Neural progenitor cell (in vitro differentiated cells): ENCODE measurements around the gene PKHD1. TPM values are rescaled to one million over a fixed set of nuclear protein-coding genes. Genes with fewer than 3 reads are reported as not detected.
A peak's percentile ranks its signal among the peaks of the same experiment; 100 is the strongest.

Experiments
- DNase-seq: peaks from one replicate; pipeline ENCODE4 v3.0.0-alpha.2; 2016; ENCODE audit warnings: low spot score
- H2AFZ ChIP-seq: fragments of 200-600 bp; sonication (generic); replicated peaks from 2 replicates; pipeline ENCODE4 v1.6.1; 2016; ENCODE audit warnings: antibody characterized with exemption
- H3F3A ChIP-seq: fragments of 200-600 bp; sonication (generic); 2 replicates; pipeline ENCODE4 v1.6.1; 2016; ENCODE audit warnings: antibody characterized with exemption, low read depth
- H3K27ac ChIP-seq: fragments of 200-600 bp; sonication (generic); 2 replicates; pipeline ENCODE4 v1.5.1; 2016; ENCODE audit warnings: mild to moderate bottlenecking
- H3K27me3 ChIP-seq: fragments of 200-600 bp; sonication (generic); 2 replicates; pipeline ENCODE4 v1.6.1; 2016; ENCODE audit warnings: mild to moderate bottlenecking, moderate library complexity
- H3K36me3 ChIP-seq: fragments of 200-600 bp; sonication (generic); 2 replicates; pipeline ENCODE4 v1.5.1; 2016
- H3K4me1 ChIP-seq: fragments of 200-600 bp; sonication (generic); 2 replicates; pipeline ENCODE4 v1.6.1; 2016; ENCODE audit warnings: mixed run types
- H3K4me2 ChIP-seq: fragments of 200-600 bp; sonication (generic); 2 replicates; pipeline ENCODE4 v1.6.1; 2016
- H3K4me3 ChIP-seq: fragments of 200-600 bp; sonication (generic); 2 replicates; pipeline ENCODE4 v1.5.1; 2016
- H3K79me2 ChIP-seq: fragments of 200-600 bp; sonication (generic); 2 replicates; pipeline ENCODE4 v1.6.1; 2016; ENCODE audit warnings: low read depth
- H3K9ac ChIP-seq: fragments of 200-600 bp; sonication (generic); 2 replicates; pipeline ENCODE4 v1.6.1; 2016
- H3K9me3 ChIP-seq: fragments of 200-600 bp; sonication (generic); 2 replicates; pipeline ENCODE4 v1.5.1; 2016; ENCODE audit warnings: low read depth
- H4K20me1 ChIP-seq: fragments of 200-600 bp; sonication (generic); 2 replicates; pipeline ENCODE4 v1.6.1; 2016; ENCODE audit warnings: low read depth
- H3K27ac Mint-ChIP-seq: 3 replicates; pipeline ENCODE4 v1.8.0; 2021; ENCODE audit warnings: mixed read lengths
- H3K27me3 Mint-ChIP-seq: 2 replicates; pipeline ENCODE4 v1.8.0; 2022; ENCODE audit warnings: low read depth, mild to moderate bottlenecking, inconsistent platforms, moderate library complexity, mixed read lengths; ENCODE audit not compliant: insufficient read depth
- H3K36me3 Mint-ChIP-seq: 3 replicates; pipeline ENCODE4 v1.8.0; 2021; ENCODE audit warnings: mixed read lengths
- H3K4me1 Mint-ChIP-seq: 3 replicates; pipeline ENCODE4 v1.8.0; 2021; ENCODE audit warnings: mixed read lengths
- H3K4me3 Mint-ChIP-seq: 3 replicates; pipeline ENCODE4 v1.8.0; 2021; ENCODE audit warnings: mild to moderate bottlenecking, moderate library complexity, mixed read lengths
- H3K9me3 Mint-ChIP-seq: 3 replicates; pipeline ENCODE4 v1.8.0; 2020; ENCODE audit warnings: mixed read lengths
- EZH2 ChIP-seq: fragments of 200-600 bp; sonication (generic); IDR thresholded peaks from 2 replicates; pipeline ENCODE4 v1.6.1; 2017; ENCODE audit warnings: antibody characterized with exemption, mild to moderate bottlenecking, moderate library complexity
- EZH2phosphoT487 ChIP-seq: fragments of 200-600 bp; sonication (generic); IDR thresholded peaks from 2 replicates; pipeline ENCODE4 v1.6.1; 2017; ENCODE audit warnings: antibody characterized with exemption
- total RNA-seq: library from RNA; depleted of rRNA; stranded (reverse); fragments of >200 nt; gene quantifications from 2 replicates; pipeline ENCODE4 v1.2.3, GENCODE V29; 2015; ENCODE audit warnings: low replicate concordance
- TF ChIP-seq, protein P1 (sequence below): fragments of 200-600 bp; sonication (generic); IDR thresholded peaks from 2 replicates; pipeline ENCODE4 v1.5.1; 2017; ENCODE audit warnings: antibody characterized with exemption, mild to moderate bottlenecking

The PKHD1 gene
- total RNA-seq, 1 donor from 2014 or later, result 0.04 TPM

DNA sequence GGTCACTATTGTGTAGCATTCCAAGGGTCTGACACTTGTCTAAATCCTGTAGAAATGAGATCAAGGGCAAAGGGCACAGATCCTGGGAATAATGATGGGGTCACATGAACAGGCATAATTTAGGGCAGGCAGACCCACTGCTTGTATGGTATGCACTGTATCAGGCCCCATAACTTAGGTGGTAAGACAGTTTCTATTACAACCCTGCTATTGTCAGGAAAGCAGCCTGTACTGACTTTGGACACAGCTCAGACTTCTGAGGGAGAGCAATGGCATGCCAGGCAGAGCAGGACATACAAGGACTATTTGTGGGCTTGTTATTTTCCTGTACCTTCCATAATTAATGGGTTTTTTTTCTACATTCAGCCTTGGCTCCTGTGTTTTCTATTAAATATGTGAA lies 286.8 kb downstream of the PKHD1 start:
- H3K27me3 Mint-ChIP-seq, result peaks cover 8% of the 10 kb centered on the region
- peaks cover 14% of the 10 kb centered on the region for H3K36me3 Mint-ChIP-seq
- no peak overlapping the region for H3K9ac ChIP-seq
- H3K27me3 ChIP-seq, result no peaks in the 10 kb centered on the region
- H3K4me2 ChIP-seq, result no peak overlapping the region
- H3F3A ChIP-seq, result no peaks in the 10 kb centered on the region
- no peaks in the 10 kb centered on the region for H3K9me3 ChIP-seq
- peaks cover 26% of the 10 kb centered on the region for H3K9me3 Mint-ChIP-seq
- no peak for TF ChIP-seq EZH2
- no peak for TF ChIP-seq EZH2phosphoT487
- TF ChIP-seq, protein P1, sequence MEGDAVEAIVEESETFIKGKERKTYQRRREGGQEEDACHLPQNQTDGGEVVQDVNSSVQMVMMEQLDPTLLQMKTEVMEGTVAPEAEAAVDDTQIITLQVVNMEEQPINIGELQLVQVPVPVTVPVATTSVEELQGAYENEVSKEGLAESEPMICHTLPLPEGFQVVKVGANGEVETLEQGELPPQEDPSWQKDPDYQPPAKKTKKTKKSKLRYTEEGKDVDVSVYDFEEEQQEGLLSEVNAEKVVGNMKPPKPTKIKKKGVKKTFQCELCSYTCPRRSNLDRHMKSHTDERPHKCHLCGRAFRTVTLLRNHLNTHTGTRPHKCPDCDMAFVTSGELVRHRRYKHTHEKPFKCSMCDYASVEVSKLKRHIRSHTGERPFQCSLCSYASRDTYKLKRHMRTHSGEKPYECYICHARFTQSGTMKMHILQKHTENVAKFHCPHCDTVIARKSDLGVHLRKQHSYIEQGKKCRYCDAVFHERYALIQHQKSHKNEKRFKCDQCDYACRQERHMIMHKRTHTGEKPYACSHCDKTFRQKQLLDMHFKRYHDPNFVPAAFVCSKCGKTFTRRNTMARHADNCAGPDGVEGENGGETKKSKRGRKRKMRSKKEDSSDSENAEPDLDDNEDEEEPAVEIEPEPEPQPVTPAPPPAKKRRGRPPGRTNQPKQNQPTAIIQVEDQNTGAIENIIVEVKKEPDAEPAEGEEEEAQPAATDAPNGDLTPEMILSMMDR, result no peak
- no peak overlapping the region for H2AFZ ChIP-seq
- no peak overlapping the region for H3K4me3 ChIP-seq
- H3K27ac ChIP-seq, result no peak overlapping the region
- H3K27ac Mint-ChIP-seq, result peak overlapping the region; percentile 22
- H3K79me2 ChIP-seq, result no peaks in the 10 kb centered on the region
- H4K20me1 ChIP-seq, result no peaks in the 10 kb centered on the region
- no peaks in the 10 kb centered on the region for H3K36me3 ChIP-seq
- H3K4me3 Mint-ChIP-seq, result no peak overlapping the region
- no peak for DNase-seq
- peaks cover 18% of the 10 kb centered on the region for H3K4me1 Mint-ChIP-seq
- peaks cover 5% of the 10 kb centered on the region for H3K4me1 ChIP-seq

DNA sequence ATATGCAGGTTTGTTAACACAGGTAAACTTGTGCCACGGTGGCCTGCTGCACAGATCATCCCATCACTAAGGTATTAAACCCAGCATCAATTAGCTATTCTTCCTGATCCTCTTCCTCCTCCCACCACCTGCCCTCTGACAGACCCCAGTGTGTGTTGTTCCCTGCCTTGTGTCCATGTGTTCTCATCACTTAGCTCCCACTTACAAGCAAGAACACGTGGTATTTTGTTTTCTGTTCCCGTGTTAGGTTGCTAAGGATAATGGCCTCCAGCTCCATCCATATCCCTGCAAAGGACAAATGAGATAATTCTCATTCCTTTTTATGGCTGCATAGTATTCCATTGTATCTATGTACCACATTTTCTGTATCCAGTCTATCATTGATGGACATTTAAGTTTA lies 294.0 kb downstream of the PKHD1 start:
- Histone ChIP-seq H2AFZ (no peak overlapping the region), H3K9me3 (no peaks in the 10 kb centered on the region), H3K4me2 (no peak overlapping the region), H3K27ac (no peak overlapping the region), H3K36me3 (no peaks in the 10 kb centered on the region), H3K4me1 (no peaks in the 10 kb centered on the region), H4K20me1 (no peaks in the 10 kb centered on the region), H3F3A (no peaks in the 10 kb centered on the region), H3K79me2 (no peaks in the 10 kb centered on the region), H3K27me3 (no peaks in the 10 kb centered on the region), H3K4me3 (no peak overlapping the region), H3K9ac (no peak overlapping the region)
- no peak overlapping the region for H3K4me3 Mint-ChIP-seq
- peaks cover 3% of the 10 kb centered on the region for H3K27me3 Mint-ChIP-seq
- H3K36me3 Mint-ChIP-seq, result peaks cover 6% of the 10 kb centered on the region
- DNase-seq, result no peak
- TF ChIP-seq EZH2, result no peak
- no peak for TF ChIP-seq EZH2phosphoT487
- TF ChIP-seq, protein P1, result no peak
- peaks cover 27% of the 10 kb centered on the region for H3K9me3 Mint-ChIP-seq
- H3K4me1 Mint-ChIP-seq, result no peaks in the 10 kb centered on the region
- no peak overlapping the region for H3K27ac Mint-ChIP-seq

DNA sequence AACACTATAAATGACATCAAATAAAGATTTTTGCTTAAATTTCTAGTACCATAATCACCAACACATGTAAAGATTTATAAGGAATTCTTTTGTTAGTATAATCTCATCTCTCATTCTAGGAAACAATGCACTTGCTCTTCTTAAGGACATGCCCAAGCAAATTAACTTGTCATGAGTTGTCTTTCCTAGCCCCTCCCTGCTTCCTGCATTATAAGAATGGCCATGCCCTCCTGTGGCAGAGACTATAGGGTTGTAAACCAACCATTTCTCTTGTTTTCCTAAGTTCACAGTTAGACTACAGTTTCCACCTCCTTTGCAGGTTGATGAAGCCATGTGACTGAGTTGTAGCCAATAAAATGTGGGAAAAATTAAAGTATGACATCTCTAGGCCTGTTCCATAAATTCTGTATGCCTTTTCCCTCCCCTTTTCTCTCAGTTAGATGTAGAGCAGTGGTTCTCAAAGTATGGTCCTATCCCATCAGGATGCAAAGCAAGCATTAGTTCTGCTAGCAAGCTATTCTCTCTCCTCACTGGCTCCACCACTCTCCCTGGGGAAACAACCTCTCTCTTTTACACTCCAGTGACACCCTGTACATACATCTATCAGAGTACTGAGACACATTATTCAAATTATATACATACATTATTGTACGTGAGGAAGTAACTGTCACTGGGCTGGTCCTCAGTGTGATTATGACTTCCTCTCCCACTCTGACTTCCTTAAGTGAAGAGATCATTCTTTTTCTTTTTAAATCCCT lies 295.0 kb downstream of the PKHD1 start:
- no peak overlapping the region for H3K27ac Mint-ChIP-seq
- peaks cover 3% of the 10 kb centered on the region for H3K27me3 Mint-ChIP-seq
- H3K27ac ChIP-seq, result no peak overlapping the region
- H4K20me1 ChIP-seq, result no peaks in the 10 kb centered on the region
- no peak for DNase-seq
- H3K4me2 ChIP-seq, result no peak overlapping the region
- H3K4me3 Mint-ChIP-seq, result no peak overlapping the region
- H3K4me3 ChIP-seq, result no peak overlapping the region
- peaks cover 24% of the 10 kb centered on the region for H3K9me3 Mint-ChIP-seq
- H3K9me3 ChIP-seq, result no peaks in the 10 kb centered on the region
- H3K27me3 ChIP-seq, result no peaks in the 10 kb centered on the region
- peaks cover 5% of the 10 kb centered on the region for H3K36me3 Mint-ChIP-seq
- H3F3A ChIP-seq, result no peaks in the 10 kb centered on the region
- no peak overlapping the region for H3K9ac ChIP-seq
- TF ChIP-seq EZH2, result no peak
- no peak for TF ChIP-seq EZH2phosphoT487
- TF ChIP-seq, protein P1, result no peak
- no peaks in the 10 kb centered on the region for H3K4me1 ChIP-seq
- no peaks in the 10 kb centered on the region for H3K79me2 ChIP-seq
- no peaks in the 10 kb centered on the region for H3K36me3 ChIP-seq
- H3K4me1 Mint-ChIP-seq, result no peaks in the 10 kb centered on the region
- no peak overlapping the region for H2AFZ ChIP-seq
